Embryonic facial prominence (tissue), 1 donor: ENCODE measurements around the gene CTBP2.
"Not testable (repeated sequence)": the region's sequence is repeated elsewhere in the genome, so short reads cannot be mapped to it uniquely, and the experiment has no call there.

Source experiments
- DNase-seq: peaks from one replicate; pipeline ENCODE4 v3.0.0-alpha.2; 2016; ENCODE audit errors: extremely low spot score

Gene CTBP2

DNA sequence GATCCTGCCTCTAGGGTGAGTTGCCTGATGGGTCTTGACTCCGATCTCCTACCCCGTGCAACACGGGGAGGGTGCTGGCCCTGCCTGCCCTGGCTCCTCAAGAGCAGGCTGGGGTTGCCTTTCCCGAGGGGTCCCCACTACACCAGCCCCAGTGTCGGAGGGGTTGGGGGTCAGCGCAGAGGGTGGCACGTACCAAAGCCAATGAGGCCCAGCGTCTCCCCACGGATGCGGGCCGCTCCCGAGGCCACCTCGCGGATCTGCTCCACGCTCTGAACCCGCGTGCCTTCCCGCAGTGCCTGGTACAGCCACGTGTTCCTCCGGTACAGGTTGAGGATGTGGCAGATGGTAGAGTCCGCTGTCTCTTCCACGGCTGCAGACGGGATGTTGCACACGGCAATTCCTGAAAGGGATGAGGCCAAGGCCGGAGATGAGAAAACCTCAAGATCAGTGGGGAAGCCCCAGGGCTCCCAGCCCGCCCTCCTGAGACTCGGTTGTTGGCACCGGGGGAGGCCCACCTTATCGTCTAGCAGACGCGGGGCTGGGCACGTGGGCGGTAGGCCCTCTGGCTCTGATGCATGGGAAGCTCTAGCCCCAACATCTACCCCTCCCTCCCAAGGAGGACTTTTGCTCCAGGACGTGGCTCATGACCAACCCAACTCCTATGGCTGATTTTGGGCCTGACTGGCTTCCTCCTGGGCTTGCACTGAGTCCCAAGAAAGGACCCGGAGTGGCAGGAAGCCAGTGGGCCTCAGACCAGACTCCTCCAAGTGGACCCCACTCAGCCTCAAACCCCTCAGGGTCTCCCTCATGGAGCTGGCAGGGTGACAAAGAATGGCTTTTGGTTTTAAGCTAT is 162.4 kb downstream of the CTBP2 start:
- no peak for DNase-seq

DNA sequence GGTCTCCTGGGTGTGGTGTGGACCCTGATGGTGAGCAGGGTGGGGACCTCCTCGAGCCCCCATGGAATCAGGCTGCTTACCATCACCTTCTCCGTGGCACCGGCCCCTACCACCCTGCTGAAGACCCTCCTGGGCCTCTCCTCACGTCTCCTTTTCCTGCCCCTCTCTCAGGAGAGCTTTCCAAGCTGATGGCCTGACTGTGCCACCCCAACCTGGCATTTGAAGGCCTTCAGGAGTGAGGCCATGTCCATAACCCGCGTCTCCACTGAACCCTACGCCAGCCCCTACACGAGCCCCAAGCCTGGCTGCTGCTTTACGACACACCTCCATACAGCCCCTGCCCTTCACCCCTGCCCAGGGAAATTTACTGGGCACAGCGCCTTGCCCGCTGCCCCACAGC is 163.1 kb downstream of the CTBP2 start:
- DNase-seq, result no peak

DNA sequence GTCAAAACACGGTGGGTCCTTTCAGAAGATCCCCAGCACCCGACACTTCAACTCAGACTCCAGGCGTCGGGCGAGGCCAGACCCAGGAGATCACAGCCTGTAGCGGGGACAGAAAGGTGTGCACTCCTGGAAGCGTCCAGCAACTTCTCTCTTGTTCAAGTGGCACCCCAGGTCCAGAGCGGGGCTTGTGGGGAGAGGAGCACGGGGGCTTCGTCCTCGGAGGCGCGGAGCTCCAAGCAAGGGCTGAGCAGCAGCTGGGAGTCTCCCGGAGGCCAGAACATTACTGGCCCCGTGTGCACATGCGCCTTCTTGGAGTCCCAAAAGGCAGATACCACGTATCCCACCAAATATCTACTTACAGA is 163.5 kb downstream of the CTBP2 start:
- DNase-seq, result no peak

- DNase-seq, result no peak
Measured at GRCh38 chr10:124996127-124996853, 164.1 kb downstream of the CTBP2 start.

DNA sequence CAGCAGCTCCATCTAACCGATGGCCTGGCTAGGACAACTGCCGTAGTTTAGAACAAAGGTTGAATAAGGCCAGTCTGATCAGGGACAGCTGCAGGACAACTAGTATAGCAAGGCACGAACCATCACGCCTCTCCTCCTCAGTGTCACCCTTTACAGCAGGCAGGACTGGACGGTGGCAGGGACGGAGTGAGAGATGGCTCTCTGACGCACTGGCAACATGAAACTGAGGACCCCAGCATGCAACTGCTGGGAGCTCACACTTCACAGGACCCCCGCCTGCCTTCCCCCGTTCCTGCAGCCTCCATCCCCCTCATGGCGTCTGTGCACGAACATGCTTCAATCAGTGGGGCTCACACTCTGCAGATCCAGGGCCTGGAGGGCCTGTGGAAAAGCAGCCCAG is 164.8 kb downstream of the CTBP2 start:
- DNase-seq, result no peak

GRCh38 chr10:124994573-124995473 is 165.5 kb downstream of the CTBP2 start:
- DNase-seq, result no peak

GRCh38 chr10:124993736-124994451 is 166.5 kb downstream of the CTBP2 start:
- no peak for DNase-seq

- no peak for DNase-seq
Measured at GRCh38 chr10:124993345-124993708, 167.0 kb downstream of the CTBP2 start.

DNA sequence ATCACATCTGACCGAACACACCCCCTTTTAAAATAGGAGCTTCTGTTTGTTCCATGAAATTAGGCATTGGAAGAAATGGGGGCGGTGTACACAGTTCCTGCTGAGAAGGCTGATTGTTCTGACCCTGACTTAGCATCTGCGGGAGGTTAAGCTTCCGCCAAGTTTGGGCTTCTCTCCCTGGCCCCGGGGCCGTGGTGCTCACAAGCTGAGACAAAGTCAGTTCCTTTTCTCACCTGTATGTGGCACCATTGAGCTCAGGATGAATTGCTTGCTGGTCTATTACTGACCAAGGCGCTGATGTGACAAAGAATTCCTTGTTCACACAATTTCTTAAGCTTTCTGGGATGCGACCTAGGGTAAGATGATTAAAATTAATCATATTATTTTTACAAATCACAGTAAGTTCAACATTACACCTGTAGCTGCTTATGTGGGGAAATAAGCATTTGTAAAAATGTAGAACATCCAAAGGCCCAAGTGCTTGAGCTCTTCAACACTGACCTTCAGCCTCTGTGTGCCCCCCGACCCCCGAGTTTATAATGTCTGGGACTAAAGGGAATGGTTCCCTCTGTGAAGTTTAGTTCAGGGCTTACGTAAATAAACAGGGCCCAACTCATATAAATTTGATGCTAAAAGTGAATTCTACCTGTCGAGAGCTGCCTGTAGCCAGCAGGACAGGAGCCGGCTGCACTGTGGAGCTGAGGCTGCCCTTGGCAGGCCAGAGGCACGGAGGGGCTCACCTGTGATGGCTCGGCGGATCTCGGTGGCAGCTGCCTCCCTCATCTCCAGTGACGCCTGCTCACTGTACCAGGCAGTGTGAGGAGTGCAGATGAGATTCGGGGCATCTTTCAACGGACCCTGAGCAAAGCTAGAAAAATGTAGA is 167.7 kb downstream of the CTBP2 start:
- DNase-seq, result no peak

DNA sequence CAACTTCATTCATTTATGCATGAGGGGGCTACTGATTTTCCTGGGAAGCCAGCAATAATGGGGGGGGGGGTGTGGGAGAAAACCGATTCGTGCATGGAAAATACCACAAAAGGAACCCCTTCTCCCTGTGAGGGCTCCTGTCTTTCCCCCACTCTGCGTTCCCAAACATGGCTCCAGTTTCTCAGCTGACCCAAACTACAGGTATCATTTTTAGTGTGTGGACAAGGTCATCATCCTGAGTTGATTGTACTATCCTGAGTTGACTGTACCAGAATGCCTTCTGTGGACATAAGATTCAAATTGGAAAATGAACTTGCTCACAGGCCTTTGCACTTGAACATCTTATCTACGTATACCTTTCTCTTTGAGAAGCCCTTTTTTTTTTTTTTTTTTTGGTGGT is 168.5 kb downstream of the CTBP2 start:
- no peak for DNase-seq

GRCh38 chr10:124990671-124991625 is 169.4 kb downstream of the CTBP2 start:
- DNase-seq, result no peak

DNA sequence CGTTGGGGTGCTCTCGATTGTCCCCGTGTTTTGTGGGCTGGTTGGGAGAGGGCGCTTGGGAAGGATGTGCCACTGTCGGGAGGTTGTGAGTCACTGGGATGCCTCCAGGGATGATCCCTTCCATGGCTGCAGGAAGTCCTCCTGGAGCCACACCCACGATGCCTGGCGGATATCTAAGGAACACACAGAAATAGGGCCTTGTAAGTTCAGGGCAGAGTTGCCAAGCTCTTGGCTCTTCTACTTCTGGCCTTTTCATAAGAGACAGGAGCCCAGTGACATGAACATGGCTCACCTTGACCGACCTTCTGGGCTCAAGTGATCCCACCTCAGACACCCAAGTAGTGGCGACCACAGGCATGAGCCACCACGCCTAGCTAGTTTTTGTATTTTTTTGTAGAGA is 170.8 kb downstream of the CTBP2 start:
- DNase-seq, result no peak

- not testable (repeated sequence) for DNase-seq
Measured at GRCh38 chr10:124988753-124989152, 171.6 kb downstream of the CTBP2 start.

GRCh38 chr10:124987788-124988187 is 172.6 kb downstream of the CTBP2 start:
- DNase-seq, result no peak

DNA sequence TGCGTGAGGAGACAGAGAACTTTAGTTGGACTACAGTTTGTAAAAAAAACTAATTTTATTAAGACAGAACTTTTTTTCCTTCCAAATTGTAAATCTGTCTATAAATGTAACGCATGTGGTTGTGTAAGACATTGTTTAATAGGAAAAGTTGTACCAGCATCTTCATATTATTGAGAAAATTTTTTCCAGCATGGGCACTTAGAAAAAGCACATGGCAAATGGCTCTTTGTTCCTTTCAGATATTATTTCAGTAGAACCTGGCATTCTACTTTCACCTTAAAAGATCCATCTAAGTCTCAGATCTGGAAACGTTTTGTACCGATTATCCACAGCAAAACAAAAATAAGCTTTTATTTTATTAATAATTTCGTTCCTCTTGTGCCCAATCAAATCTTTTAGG is 175.2 kb downstream of the CTBP2 start:
- no peak for DNase-seq

DNA sequence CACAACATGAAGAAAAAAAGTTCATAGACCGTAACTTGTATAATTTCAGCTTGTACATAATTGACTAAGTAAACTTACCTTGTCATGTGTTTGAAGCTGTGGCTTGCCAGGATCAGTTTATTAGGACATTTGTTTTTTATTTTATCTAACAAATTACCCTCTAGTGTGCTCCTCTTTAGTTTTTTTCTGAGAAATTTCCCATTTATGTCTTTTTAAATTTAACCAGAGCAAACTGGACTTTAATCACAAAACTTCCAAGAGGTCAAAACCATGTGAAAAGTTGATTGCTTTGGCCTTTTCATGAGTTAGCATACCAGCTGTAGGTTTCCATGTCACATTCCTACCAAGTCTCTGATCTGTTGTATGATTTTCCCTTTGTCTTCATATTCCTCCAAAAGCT is 176.0 kb downstream of the CTBP2 start:
- DNase-seq, result no peak

DNA sequence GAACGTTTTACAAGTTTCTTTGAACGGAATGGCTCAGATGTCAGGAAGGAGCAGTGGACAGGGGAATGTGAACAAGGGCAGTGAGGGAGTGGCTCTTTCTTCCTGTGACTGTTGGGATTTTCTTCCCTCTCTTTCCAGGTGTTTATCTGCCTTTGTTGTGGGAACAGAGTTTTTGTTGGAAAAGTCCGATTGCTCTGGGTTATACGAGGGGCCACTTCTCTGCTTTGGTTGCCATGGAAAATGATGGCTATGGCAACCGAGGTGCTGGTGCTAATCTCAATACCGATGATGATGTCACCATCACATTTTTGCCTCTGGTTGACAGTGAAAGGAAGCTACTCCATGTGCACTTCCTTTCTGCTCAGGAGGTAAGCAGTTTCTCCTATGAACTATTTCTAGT is 177.0 kb downstream of the CTBP2 start:
- no peak for DNase-seq

GRCh38 chr10:124978376-124978725 is 182.0 kb downstream of the CTBP2 start:
- DNase-seq, result no peak

DNA sequence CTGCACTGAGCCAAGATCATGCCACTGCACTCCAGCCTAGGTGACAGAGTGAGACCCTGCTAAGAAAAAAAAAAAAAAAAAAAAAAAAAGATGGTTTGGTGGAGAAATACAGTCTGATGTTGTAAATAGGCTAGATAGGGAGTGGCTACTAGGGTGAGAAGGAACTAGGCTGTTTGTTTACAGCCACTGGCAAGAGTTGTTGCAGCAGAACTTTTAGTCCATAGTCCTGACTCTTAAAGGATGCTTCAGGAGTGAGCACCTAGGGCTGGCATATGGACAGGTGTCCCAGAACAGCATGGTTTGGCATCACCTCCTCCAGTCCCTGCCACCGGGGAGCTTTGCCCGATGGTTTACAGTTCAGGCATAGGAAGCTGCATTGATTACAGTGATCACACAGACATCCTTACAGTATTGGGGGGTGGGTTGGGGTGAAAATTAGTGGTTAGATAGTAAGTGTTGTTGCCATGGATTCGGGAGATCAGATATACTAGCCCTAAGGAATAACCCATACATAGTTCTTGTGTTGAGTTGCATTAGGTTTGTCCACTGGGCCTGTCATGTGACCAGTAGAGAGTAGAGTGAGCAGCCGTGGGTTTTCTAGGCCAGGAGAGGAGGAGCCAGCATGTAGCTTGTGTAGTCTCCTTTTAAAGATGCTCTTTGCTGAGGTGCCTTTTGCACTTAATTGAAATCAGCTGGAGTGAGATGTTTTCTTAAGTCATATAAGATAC is 182.6 kb downstream of the CTBP2 start:
- DNase-seq, result no peak
